C4-2B (cell line): ENCODE data around the gene TP53I3.

Experiments used
- H3K27ac ChIP-seq: fragments of 450-650 bp; 2 replicates; pipeline ENCODE4 v1.5.1; 2017
- CTCF ChIP-seq: fragments of 450-650 bp; conservative IDR thresholded peaks from 2 replicates; pipeline ENCODE4 v1.5.1; 2017; ENCODE audit warnings: mild to moderate bottlenecking
- ZFX ChIP-seq: fragments of 450-650 bp; IDR thresholded peaks from 2 replicates; pipeline ENCODE4 v1.6.1; 2017

TP53I3 gene

GRCh38 chr2:24040511-24040910, 44.1 kb downstream of the TP53I3 start:
- no peak overlapping the region for H3K27ac ChIP-seq
- TF ChIP-seq CTCF (no peak), ZFX (no peak)

DNA sequence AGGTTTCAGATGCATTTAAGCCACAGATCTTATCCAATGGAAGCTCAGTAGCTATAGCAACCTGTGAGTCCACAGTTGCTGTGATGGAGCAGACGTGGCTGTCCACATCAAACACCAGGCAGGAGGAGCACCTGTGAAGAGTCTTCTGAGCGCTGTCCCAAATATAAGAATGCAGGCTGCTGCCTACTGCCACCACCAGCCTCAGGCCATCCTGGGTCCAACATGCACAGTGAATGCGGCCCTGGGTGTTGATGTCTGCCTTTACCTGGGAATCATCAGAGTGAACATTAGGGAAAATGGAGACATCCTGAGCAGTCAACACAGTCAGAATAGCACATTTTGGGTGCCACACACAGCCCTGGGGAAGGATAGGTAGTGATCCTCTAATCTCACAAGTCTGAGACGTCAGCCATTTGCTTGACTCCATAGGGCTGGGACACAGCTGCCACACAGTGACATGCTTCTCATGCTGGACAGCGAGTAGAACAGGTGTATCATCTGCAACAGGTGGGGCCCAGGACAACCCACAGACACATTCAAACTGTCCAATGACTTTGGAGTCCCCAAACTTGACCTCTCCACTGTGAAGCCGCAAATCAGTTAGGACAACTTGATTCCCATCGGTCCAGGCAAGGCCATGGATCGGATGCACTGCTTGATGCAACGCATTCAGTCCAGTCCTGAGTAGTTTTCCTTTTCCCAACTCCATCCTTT, 45.7 kb downstream of the TP53I3 start:
- H3K27ac ChIP-seq: no peak overlapping the region
- no peak for TF ChIP-seq ZFX
